K562 (cell line): Measurements from ENCODE around the gene PNPLA7. TPM values are rescaled to one million over a fixed set of nuclear protein-coding genes. Genes with fewer than 3 reads are reported as not detected.

Experiments used
- ATAC-seq: fragments of 200-7000 bp; cut with Tn5 transposase; 3 replicates; pipeline ENCODE4 v1.9.1; 2020; ENCODE audit warnings: moderate library complexity
- BruUV-seq: library from RNA; stranded (reverse); fragments of 400-500 nt; replicated peaks from 2 replicates; lab custom pipeline; 2021; lab: Mats Ljungman, UMichigan
- CTCF ChIA-PET: fragments of 300-600 bp; formaldehyde crosslinking; extraction: SDS; loops from one replicate; lab custom pipeline; 2021; ENCODE audit warnings: low intra/inter-chr PET ratio; lab: Yijun Ruan, JAX
- POLR2A ChIA-PET: fragments of 300-600, 350-650 bp; sonication (Branson Sonifier 250); formaldehyde crosslinking; extraction: SDS; loops from one replicate; lab custom pipeline; 2021; ENCODE audit warnings: antibody characterized with exemption, inconsistent platforms; lab: Yijun Ruan, JAX
- DNase-seq, 4 experiments: peaks; one replicate each; pipeline versions ENCODE4 v3.0.0 to v3.0.0-alpha.2; 2011 to 2018; ENCODE audit warnings: low spot score in 3 of 4, mixed read lengths in 3 of 4; ENCODE audit errors: extremely low read depth in 1 of 4
- FAIRE-seq: peaks from 2 replicates; lab custom pipeline; 2011; peaks lifted over from hg19 to GRCh38; lab: Jason Lieb, UNC
- H2AFZ ChIP-seq: 2 replicates; pipeline ENCODE4 v1.6.0; 2011; ENCODE audit warnings: low read depth, low read length, control low read depth, inconsistent platforms
- H3K27ac ChIP-seq: fragments of 200-600 bp; 3 replicates; pipeline ENCODE4 v1.8.0; 2011; ENCODE audit warnings: low read depth, mild to moderate bottlenecking, control low read depth, inconsistent platforms, low read length, moderate library complexity, mixed read lengths; ENCODE audit errors: extremely low read depth
- H3K27me3 ChIP-seq, 2 experiments: fragments of 300-600 bp in 1 of 2; 2 replicates in 1 of 2; 3 replicates in 1 of 2; pipeline versions ENCODE4 v1.6.0 to v1.8.0; 2011; ENCODE audit warnings: inconsistent platforms in 2 of 2, low read length in 2 of 2, mild to moderate bottlenecking in 1 of 2, mixed read lengths in 1 of 2, moderate library complexity in 1 of 2; ENCODE audit not compliant: control insufficient read depth in 2 of 2, insufficient read depth in 2 of 2
- H3K36me3 ChIP-seq: fragments of 300-600 bp; 3 replicates; pipeline ENCODE4 v1.8.0; 2011; ENCODE audit warnings: mild to moderate bottlenecking, low read length, inconsistent platforms; ENCODE audit not compliant: control insufficient read depth, insufficient read depth
- H3K4me1 ChIP-seq, 2 experiments: fragments of 200-600 bp in 1 of 2; replicated peaks in 1 of 2; 2 replicates in 1 of 2; 3 replicates in 1 of 2; pipeline versions ENCODE4 v1.5.1 to v1.8.0; 2011; ENCODE audit warnings: inconsistent platforms in 2 of 2, low read length in 2 of 2, mild to moderate bottlenecking in 1 of 2, mixed read lengths in 1 of 2, moderate library complexity in 1 of 2; ENCODE audit not compliant: control insufficient read depth in 2 of 2, insufficient read depth in 2 of 2
- H3K4me2 ChIP-seq: 2 replicates; pipeline ENCODE4 v1.6.1; 2011; ENCODE audit warnings: low read length, control low read depth, inconsistent platforms, mixed read lengths; ENCODE audit not compliant: insufficient read depth
- H3K4me3 ChIP-seq: fragments of 200-600 bp; sonication (generic), shearing (Covaris generic); 2 replicates; pipeline ENCODE4 v1.5.1; 2016; ENCODE audit warnings: control low read depth, inconsistent platforms
- H3K79me2 ChIP-seq: fragments of 200-600 bp; 3 replicates; pipeline ENCODE4 v1.8.0; 2011; ENCODE audit warnings: low read length, inconsistent platforms; ENCODE audit not compliant: control insufficient read depth, insufficient read depth
- H3K9ac ChIP-seq, 2 experiments: 2 replicates each; pipeline versions ENCODE4 v1.6.0 to v1.6.1; 2011; ENCODE audit warnings: low read depth in 2 of 2, low read length in 2 of 2, control low read depth in 1 of 2, inconsistent platforms in 1 of 2, mild to moderate bottlenecking in 1 of 2, mixed read lengths in 1 of 2; ENCODE audit not compliant: insufficient read depth in 1 of 2
- H3K9me1 ChIP-seq: one replicate; pipeline ENCODE4 v1.6.0; 2011; ENCODE audit warnings: inconsistent platforms, mild to moderate bottlenecking, low read length, moderate library complexity; ENCODE audit not compliant: control insufficient read depth, insufficient read depth
- H3K9me3 ChIP-seq: replicated peaks from 2 replicates; pipeline ENCODE4 v1.5.1; 2011; ENCODE audit warnings: low read depth, low read length, inconsistent platforms; ENCODE audit not compliant: control insufficient read depth, insufficient read depth
- H4K20me1 ChIP-seq: replicated peaks from 2 replicates; pipeline ENCODE4 v1.6.1; 2011; ENCODE audit warnings: low read length, inconsistent platforms, mixed read lengths; ENCODE audit not compliant: control insufficient read depth, insufficient read depth
- RBFOX2 ChIP-seq: fragments of 200-400 bp; formaldehyde crosslinking; IDR thresholded peaks from 2 replicates; pipeline ENCODE4 v1.6.1; 2017; ENCODE audit warnings: low read depth, mild to moderate bottlenecking, low read length, moderate library complexity
- WGBS: fragments of 100-300 bp; shearing (Covaris generic); methylation state at CpG from one replicate; pipeline ENCODE4 v1.1.6; 2016; ENCODE audit warnings: low coverage, mixed read lengths; ENCODE audit not compliant: insufficient coverage; ENCODE audit errors: missing lambda C conversion rate; 5-methylcytosine and 5-hydroxymethylcytosine counted together
- in situ Hi-C: fragments of 300-500 bp; cut with MboI; formaldehyde crosslinking; loops from 4 replicates; pipeline ENCODE4 v1.15.0; 2018; ENCODE audit warnings: inconsistent platforms, mixed read lengths
- intact Hi-C: fragments of 100-400 bp; cut with micrococcal nuclease; formaldehyde crosslinking; loops from 2 replicates; pipeline ENCODE4 v1.14.2; 2022
- polyA plus RNA-seq, 8 experiments: library from polyadenylated mRNA; depleted of rRNA in 4 of 8; stranded (reverse) in 5 of 8; unstranded in 3 of 8; fragments of >200 nt; fragmentation: Nextera tagmentation in 2 of 8; fragmentation: Illumina TruSeq in 1 of 8; extraction: Ambion mirVana in 2 of 8; extraction: Trizol in 1 of 8; gene quantifications; 2 replicates each; pipeline versions ENCODE4 v1.2.1 to v1.2.3, GENCODE V29; 2011 to 2014; ENCODE audit warnings: inconsistent platforms in 1 of 8, missing spikeins in 1 of 8
- total RNA-seq, 7 experiments: library from RNA; depleted of rRNA in 6 of 7; stranded (reverse); fragments of >200 nt in 6 of 7; fragmentation: Illumina TruSeq in 2 of 7; extraction: Trizol in 2 of 7; gene quantifications; 2 replicates each; pipeline versions ENCODE4 v1.2.1 to v1.2.3, GENCODE V29; 2011 to 2021; ENCODE audit warnings: low replicate concordance in 1 of 7
- TF ChIP-seq, protein P1 (sequence below): fragments of 150-350 bp; conservative IDR thresholded peaks from 2 replicates; pipeline ENCODE4 v1.6.1; 2014; ENCODE audit warnings: low read length

Gene PNPLA7
- total and polyA plus RNA-seq, 9 of the 15 experiments (the other 6 are each of a cell fraction or from before 2014, with no cell fraction given): 0.01 to 0.85 (median 0.19) TPM; not detected in 1

DNA sequence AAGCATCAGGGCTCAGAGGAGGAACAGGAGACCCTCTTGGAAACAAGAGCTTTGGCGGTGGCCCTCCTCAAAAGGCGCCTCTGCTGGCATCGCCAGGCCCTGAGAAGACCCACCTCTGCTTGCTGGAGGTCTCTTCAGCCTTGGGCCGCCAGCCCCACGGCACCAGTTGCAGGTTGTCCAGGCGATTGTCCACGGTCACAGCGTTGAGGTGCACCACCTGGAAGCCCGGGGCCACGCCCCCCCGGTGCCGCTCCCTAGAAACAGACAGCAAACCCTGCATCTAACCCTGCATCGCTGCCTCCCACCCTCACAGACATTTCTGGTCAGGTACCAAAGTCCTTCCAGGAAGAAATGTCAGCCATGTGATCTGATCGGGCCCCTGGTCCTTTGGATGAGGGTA is 36.7 kb upstream of the PNPLA7 start:
- peaks cover 35% of the 10 kb centered on the region for H3K79me2 ChIP-seq
- CTCF ChIA-PET: no interaction called here

More for the DNA sequence above, 36.7 kb upstream of the PNPLA7 start:
- POLR2A ChIA-PET: no interaction called here
- intact Hi-C loops: loop anchor here (10.0 kb wide), 1 partner anchor 88 kb away; no protein-coding TSS in a partner anchor
- H3K27me3 ChIP-seq: no peaks in the 10 kb centered on the region
- DNase-seq (no peak), ATAC-seq (no peak), FAIRE-seq (no peak)
- H3K36me3 ChIP-seq: peaks cover 72% of the 10 kb centered on the region; the same call in 2 of the 3 replicates
- WGBS: 98% methylated on average over 12 of the region's 14 CpGs
- 0 out of 2 replicates have a peak, but pooled peaks have one; percentile 14 for TF ChIP-seq RBFOX2
- TF ChIP-seq, protein P1, sequence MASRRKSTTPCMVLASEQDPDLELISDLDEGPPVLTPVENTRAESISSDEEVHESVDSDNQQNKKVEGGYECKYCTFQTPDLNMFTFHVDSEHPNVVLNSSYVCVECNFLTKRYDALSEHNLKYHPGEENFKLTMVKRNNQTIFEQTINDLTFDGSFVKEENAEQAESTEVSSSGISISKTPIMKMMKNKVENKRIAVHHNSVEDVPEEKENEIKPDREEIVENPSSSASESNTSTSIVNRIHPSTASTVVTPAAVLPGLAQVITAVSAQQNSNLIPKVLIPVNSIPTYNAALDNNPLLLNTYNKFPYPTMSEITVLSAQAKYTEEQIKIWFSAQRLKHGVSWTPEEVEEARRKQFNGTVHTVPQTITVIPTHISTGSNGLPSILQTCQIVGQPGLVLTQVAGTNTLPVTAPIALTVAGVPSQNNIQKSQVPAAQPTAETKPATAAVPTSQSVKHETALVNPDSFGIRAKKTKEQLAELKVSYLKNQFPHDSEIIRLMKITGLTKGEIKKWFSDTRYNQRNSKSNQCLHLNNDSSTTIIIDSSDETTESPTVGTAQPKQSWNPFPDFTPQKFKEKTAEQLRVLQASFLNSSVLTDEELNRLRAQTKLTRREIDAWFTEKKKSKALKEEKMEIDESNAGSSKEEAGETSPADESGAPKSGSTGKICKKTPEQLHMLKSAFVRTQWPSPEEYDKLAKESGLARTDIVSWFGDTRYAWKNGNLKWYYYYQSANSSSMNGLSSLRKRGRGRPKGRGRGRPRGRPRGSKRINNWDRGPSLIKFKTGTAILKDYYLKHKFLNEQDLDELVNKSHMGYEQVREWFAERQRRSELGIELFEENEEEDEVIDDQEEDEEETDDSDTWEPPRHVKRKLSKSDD: no peak
- no peak overlapping the region for H3K4me3 ChIP-seq
- no peak overlapping the region for H2AFZ ChIP-seq
- H3K27ac ChIP-seq: no peak overlapping the region
- no peak overlapping the region for H3K4me2 ChIP-seq
- no peaks in the 10 kb centered on the region for H3K9me3 ChIP-seq
- BruUV-seq: no TSS peak
- H3K4me1 ChIP-seq: peaks cover 20 to 65% of the 10 kb centered on the region in 2 experiments; a peak in 4 of 5 replicates
- H4K20me1 ChIP-seq: peaks cover 19% of the 10 kb centered on the region; the same call in 1 of the 2 replicates
- in situ Hi-C loops: no loop called here
- peaks cover 8% of the 10 kb centered on the region for H3K9me1 ChIP-seq
- H3K9ac ChIP-seq: no peak overlapping the region
